ENCODE measurements around the gene ASXL3. TPM values are rescaled to one million over a fixed set of nuclear protein-coding genes. Genes with fewer than 3 reads are reported as not detected.

Gene ASXL3
- total and polyA plus RNA-seq, 9 of the 15 experiments (the other 6 are each of a cell fraction or from before 2014, with no cell fraction given): not detected

DNA sequence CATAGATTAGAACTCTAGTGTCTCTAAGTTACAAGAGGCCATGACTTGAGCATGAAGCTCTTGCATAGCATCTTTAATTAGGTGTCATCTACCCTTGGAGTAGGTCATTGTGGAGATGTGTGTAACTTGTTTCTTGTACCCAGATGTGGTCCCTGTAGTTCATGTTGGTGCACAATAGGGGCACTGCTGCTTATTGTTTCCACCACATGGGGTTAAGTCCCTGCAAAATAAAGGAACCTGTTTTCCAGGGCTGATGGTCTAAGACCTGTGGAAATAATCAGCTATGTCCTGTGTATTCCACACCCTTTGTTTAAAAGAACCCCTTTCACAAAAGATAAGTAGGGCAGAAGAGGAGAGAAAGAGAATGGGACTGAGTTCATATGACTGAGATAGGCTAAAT lies 28.6 kb downstream of the ASXL3 start (continued):
- no peak for TF ChIP-seq ASH1L (IDR thresholded peaks at IDR 0.05; ENCODE audit: borderline replicate concordance, low read depth, partially characterized antibody)
- TF ChIP-seq GTF2E2 (tag; IDR thresholded peaks at IDR 0.05): no peak

DNA sequence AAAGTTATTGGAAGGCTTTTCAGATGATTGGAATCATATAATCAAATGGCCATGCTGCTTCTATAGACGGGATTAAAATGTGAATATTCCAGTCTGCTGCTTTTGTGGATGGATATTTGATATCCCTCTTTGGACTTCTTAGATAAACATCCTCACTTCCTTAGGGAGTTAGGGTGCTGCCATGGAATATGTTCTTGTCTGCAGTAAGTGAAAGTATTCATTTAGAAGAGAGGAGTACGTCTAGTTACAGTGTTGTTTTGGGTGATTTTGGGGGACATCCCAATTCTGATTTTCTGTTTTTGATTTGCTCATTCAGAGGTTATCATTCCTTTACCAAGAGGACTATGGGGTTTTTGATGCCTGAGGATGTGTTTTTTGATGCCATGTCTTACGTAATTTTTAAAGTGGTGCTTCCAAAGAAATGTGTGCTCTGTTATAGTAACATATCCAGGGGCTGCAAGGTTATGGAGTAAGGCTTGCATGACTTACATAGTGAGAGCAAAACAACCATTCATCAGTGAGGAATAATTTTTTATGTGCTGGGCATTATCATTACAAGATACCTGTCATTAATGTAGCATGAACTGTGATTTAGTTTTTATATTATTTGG lies 33.6 kb downstream of the ASXL3 start:
- no TSS peak for BruUV-seq (replicated peaks)
- Histone ChIP-seq H3K27me3 (ENCODE audit: control insufficient read depth in 2 of 2, insufficient read depth in 2 of 2, low read length in 2 of 2) (no peaks in the 10 kb centered on the region), H3K36me3 (ENCODE audit: control insufficient read depth, insufficient read depth, low read length) (no peaks in the 10 kb centered on the region), H4K20me1 (replicated peaks; ENCODE audit: control insufficient read depth, insufficient read depth, low read length) (no peaks in the 10 kb centered on the region), H3K4me3 (no peak overlapping the region), H2AFZ (ENCODE audit: low read depth, low read length) (no peak overlapping the region), H3K9ac (ENCODE audit: insufficient read depth in 1 of 2, low read depth in 2 of 2, low read length in 2 of 2) (no peak overlapping the region), H3K9me1 (ENCODE audit: control insufficient read depth, insufficient read depth, low read length) (no peaks in the 10 kb centered on the region), H3K9me3 (replicated peaks; ENCODE audit: control insufficient read depth, insufficient read depth, low read depth, low read length) (no peaks in the 10 kb centered on the region), H3K4me2 (ENCODE audit: insufficient read depth, low read length) (no peak overlapping the region), H3K79me2 (ENCODE audit: control insufficient read depth, insufficient read depth, low read length) (no peaks in the 10 kb centered on the region), H3K27ac (ENCODE audit: extremely low read depth, low read depth, low read length) (no peak overlapping the region), H3K4me1 (replicated peaks in 1 of 2; ENCODE audit: control insufficient read depth in 2 of 2, insufficient read depth in 2 of 2, low read length in 2 of 2) (no peaks in the 10 kb centered on the region)
- ChIA-PET CTCF (ENCODE audit: low intra/inter-chr PET ratio) (no interaction called here), POLR2A (no interaction called here)
- 5% methylated on average over 3 of the region's 3 CpGs for WGBS (ENCODE audit: insufficient coverage, low coverage, missing lambda C conversion rate)
- in situ Hi-C loops (cut with MboI): no loop called here
- ATAC-seq (no peak), DNase-seq (ENCODE audit: extremely low read depth in 1 of 4, low spot score in 3 of 4) (no peak), FAIRE-seq (no peak)
- intact Hi-C loops (cut with micrococcal nuclease): no loop called here
- TF ChIP-seq, protein P1, sequence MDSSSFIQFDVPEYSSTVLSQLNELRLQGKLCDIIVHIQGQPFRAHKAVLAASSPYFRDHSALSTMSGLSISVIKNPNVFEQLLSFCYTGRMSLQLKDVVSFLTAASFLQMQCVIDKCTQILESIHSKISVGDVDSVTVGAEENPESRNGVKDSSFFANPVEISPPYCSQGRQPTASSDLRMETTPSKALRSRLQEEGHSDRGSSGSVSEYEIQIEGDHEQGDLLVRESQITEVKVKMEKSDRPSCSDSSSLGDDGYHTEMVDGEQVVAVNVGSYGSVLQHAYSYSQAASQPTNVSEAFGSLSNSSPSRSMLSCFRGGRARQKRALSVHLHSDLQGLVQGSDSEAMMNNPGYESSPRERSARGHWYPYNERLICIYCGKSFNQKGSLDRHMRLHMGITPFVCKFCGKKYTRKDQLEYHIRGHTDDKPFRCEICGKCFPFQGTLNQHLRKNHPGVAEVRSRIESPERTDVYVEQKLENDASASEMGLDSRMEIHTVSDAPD (CRISPR knock-in tag; IDR thresholded peaks at IDR 0.05): no peak
- TF ChIP-seq CBFA2T3 (IDR thresholded peaks at IDR 0.05): no peak
- TF ChIP-seq, protein P2, sequence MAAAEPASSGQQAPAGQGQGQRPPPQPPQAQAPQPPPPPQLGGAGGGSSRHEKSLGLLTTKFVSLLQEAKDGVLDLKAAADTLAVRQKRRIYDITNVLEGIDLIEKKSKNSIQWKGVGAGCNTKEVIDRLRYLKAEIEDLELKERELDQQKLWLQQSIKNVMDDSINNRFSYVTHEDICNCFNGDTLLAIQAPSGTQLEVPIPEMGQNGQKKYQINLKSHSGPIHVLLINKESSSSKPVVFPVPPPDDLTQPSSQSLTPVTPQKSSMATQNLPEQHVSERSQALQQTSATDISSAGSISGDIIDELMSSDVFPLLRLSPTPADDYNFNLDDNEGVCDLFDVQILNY (CRISPR knock-in tag; IDR thresholded peaks at IDR 0.05): no peak
- no peak for TF ChIP-seq SP2 (IDR thresholded peaks at IDR 0.05; ENCODE audit: extremely low read depth, low read depth, low read length, poor library complexity, severe bottlenecking)
- no peak for TF ChIP-seq POLR2B (IDR thresholded peaks at IDR 0.05; ENCODE audit: low read depth, partially characterized antibody)
- TF ChIP-seq, protein P3, sequence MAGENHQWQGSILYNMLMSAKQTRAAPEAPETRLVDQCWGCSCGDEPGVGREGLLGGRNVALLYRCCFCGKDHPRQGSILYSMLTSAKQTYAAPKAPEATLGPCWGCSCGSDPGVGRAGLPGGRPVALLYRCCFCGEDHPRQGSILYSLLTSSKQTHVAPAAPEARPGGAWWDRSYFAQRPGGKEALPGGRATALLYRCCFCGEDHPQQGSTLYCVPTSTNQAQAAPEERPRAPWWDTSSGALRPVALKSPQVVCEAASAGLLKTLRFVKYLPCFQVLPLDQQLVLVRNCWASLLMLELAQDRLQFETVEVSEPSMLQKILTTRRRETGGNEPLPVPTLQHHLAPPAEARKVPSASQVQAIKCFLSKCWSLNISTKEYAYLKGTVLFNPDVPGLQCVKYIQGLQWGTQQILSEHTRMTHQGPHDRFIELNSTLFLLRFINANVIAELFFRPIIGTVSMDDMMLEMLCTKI (IDR thresholded peaks at IDR 0.05; ENCODE audit: partially characterized antibody): no peak
- TF ChIP-seq, protein P4, sequence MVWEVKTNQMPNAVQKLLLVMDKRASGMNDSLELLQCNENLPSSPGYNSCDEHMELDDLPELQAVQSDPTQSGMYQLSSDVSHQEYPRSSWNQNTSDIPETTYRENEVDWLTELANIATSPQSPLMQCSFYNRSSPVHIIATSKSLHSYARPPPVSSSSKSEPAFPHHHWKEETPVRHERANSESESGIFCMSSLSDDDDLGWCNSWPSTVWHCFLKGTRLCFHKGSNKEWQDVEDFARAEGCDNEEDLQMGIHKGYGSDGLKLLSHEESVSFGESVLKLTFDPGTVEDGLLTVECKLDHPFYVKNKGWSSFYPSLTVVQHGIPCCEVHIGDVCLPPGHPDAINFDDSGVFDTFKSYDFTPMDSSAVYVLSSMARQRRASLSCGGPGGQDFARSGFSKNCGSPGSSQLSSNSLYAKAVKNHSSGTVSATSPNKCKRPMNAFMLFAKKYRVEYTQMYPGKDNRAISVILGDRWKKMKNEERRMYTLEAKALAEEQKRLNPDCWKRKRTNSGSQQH (CRISPR knock-in tag; IDR thresholded peaks at IDR 0.05): no peak
- TF ChIP-seq, protein P5, sequence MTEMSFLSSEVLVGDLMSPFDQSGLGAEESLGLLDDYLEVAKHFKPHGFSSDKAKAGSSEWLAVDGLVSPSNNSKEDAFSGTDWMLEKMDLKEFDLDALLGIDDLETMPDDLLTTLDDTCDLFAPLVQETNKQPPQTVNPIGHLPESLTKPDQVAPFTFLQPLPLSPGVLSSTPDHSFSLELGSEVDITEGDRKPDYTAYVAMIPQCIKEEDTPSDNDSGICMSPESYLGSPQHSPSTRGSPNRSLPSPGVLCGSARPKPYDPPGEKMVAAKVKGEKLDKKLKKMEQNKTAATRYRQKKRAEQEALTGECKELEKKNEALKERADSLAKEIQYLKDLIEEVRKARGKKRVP (CRISPR knock-in tag; IDR thresholded peaks at IDR 0.05): no peak
- TF ChIP-seq ZNF785 (CRISPR knock-in tag; IDR thresholded peaks at IDR 0.05): no peak
- TF ChIP-seq, protein P6, sequence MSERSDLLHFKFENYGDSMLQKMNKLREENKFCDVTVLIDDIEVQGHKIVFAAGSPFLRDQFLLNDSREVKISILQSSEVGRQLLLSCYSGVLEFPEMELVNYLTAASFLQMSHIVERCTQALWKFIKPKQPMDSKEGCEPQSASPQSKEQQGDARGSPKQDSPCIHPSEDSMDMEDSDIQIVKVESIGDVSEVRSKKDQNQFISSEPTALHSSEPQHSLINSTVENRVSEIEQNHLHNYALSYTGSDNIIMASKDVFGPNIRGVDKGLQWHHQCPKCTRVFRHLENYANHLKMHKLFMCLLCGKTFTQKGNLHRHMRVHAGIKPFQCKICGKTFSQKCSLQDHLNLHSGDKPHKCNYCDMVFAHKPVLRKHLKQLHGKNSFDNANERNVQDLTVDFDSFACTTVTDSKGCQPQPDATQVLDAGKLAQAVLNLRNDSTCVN (CRISPR knock-in tag; IDR thresholded peaks at IDR 0.05): no peak
- TF ChIP-seq NCOR1 (IDR thresholded peaks at IDR 0.05): no peak

Measured in K562 (cell line).